K562 (cell line): ENCODE data around the gene RBM17. TPM values are rescaled to one million over a fixed set of nuclear protein-coding genes. Genes with fewer than 3 reads are reported as not detected.
"Not testable (repeated sequence)": the region's sequence is repeated elsewhere in the genome, so short reads cannot be mapped to it uniquely, and the experiment has no call there.

Experiments used
- ATAC-seq: fragments of 200-7000 bp; cut with Tn5 transposase; 3 replicates; pipeline ENCODE4 v1.9.1; 2020; ENCODE audit warnings: moderate library complexity
- BruUV-seq: library from RNA; stranded (reverse); fragments of 400-500 nt; replicated peaks from 2 replicates; lab custom pipeline; 2021; lab: Mats Ljungman, UMichigan
- CTCF ChIA-PET: fragments of 300-600 bp; formaldehyde crosslinking; extraction: SDS; loops from one replicate; lab custom pipeline; 2021; ENCODE audit warnings: low intra/inter-chr PET ratio; lab: Yijun Ruan, JAX
- POLR2A ChIA-PET: fragments of 300-600, 350-650 bp; sonication (Branson Sonifier 250); formaldehyde crosslinking; extraction: SDS; loops from one replicate; lab custom pipeline; 2021; ENCODE audit warnings: antibody characterized with exemption, inconsistent platforms; lab: Yijun Ruan, JAX
- DNase-seq, 4 experiments: peaks; one replicate each; pipeline versions ENCODE4 v3.0.0 to v3.0.0-alpha.2; 2011 to 2018; ENCODE audit warnings: low spot score in 3 of 4, mixed read lengths in 3 of 4; ENCODE audit errors: extremely low read depth in 1 of 4
- FAIRE-seq: peaks from 2 replicates; lab custom pipeline; 2011; peaks lifted over from hg19 to GRCh38; lab: Jason Lieb, UNC
- H2AFZ ChIP-seq: 2 replicates; pipeline ENCODE4 v1.6.0; 2011; ENCODE audit warnings: low read depth, low read length, control low read depth, inconsistent platforms
- H3K27ac ChIP-seq: fragments of 200-600 bp; 3 replicates; pipeline ENCODE4 v1.8.0; 2011; ENCODE audit warnings: low read depth, mild to moderate bottlenecking, control low read depth, inconsistent platforms, low read length, moderate library complexity, mixed read lengths; ENCODE audit errors: extremely low read depth
- H3K27me3 ChIP-seq, 2 experiments: fragments of 300-600 bp in 1 of 2; 2 replicates in 1 of 2; 3 replicates in 1 of 2; pipeline versions ENCODE4 v1.6.0 to v1.8.0; 2011; ENCODE audit warnings: inconsistent platforms in 2 of 2, low read length in 2 of 2, mild to moderate bottlenecking in 1 of 2, mixed read lengths in 1 of 2, moderate library complexity in 1 of 2; ENCODE audit not compliant: control insufficient read depth in 2 of 2, insufficient read depth in 2 of 2
- H3K36me3 ChIP-seq: fragments of 300-600 bp; 3 replicates; pipeline ENCODE4 v1.8.0; 2011; ENCODE audit warnings: mild to moderate bottlenecking, low read length, inconsistent platforms; ENCODE audit not compliant: control insufficient read depth, insufficient read depth
- H3K4me1 ChIP-seq, 2 experiments: fragments of 200-600 bp in 1 of 2; replicated peaks in 1 of 2; 2 replicates in 1 of 2; 3 replicates in 1 of 2; pipeline versions ENCODE4 v1.5.1 to v1.8.0; 2011; ENCODE audit warnings: inconsistent platforms in 2 of 2, low read length in 2 of 2, mild to moderate bottlenecking in 1 of 2, mixed read lengths in 1 of 2, moderate library complexity in 1 of 2; ENCODE audit not compliant: control insufficient read depth in 2 of 2, insufficient read depth in 2 of 2
- H3K4me2 ChIP-seq: 2 replicates; pipeline ENCODE4 v1.6.1; 2011; ENCODE audit warnings: low read length, control low read depth, inconsistent platforms, mixed read lengths; ENCODE audit not compliant: insufficient read depth
- H3K4me3 ChIP-seq: fragments of 200-600 bp; sonication (generic), shearing (Covaris generic); 2 replicates; pipeline ENCODE4 v1.5.1; 2016; ENCODE audit warnings: control low read depth, inconsistent platforms
- H3K79me2 ChIP-seq: fragments of 200-600 bp; 3 replicates; pipeline ENCODE4 v1.8.0; 2011; ENCODE audit warnings: low read length, inconsistent platforms; ENCODE audit not compliant: control insufficient read depth, insufficient read depth
- H3K9ac ChIP-seq, 2 experiments: 2 replicates each; pipeline versions ENCODE4 v1.6.0 to v1.6.1; 2011; ENCODE audit warnings: low read depth in 2 of 2, low read length in 2 of 2, control low read depth in 1 of 2, inconsistent platforms in 1 of 2, mild to moderate bottlenecking in 1 of 2, mixed read lengths in 1 of 2; ENCODE audit not compliant: insufficient read depth in 1 of 2
- H3K9me1 ChIP-seq: one replicate; pipeline ENCODE4 v1.6.0; 2011; ENCODE audit warnings: inconsistent platforms, mild to moderate bottlenecking, low read length, moderate library complexity; ENCODE audit not compliant: control insufficient read depth, insufficient read depth
- H3K9me3 ChIP-seq: replicated peaks from 2 replicates; pipeline ENCODE4 v1.5.1; 2011; ENCODE audit warnings: low read depth, low read length, inconsistent platforms; ENCODE audit not compliant: control insufficient read depth, insufficient read depth
- H4K20me1 ChIP-seq: replicated peaks from 2 replicates; pipeline ENCODE4 v1.6.1; 2011; ENCODE audit warnings: low read length, inconsistent platforms, mixed read lengths; ENCODE audit not compliant: control insufficient read depth, insufficient read depth
- CBX8 ChIP-seq: fragments of 200-600 bp; sonication (generic); IDR thresholded peaks from 2 replicates; pipeline ENCODE4 v1.6.1; 2012; ENCODE audit warnings: borderline replicate concordance, mixed run types, low read depth, mild to moderate bottlenecking, moderate library complexity, mixed read lengths, low read length, control low read depth, inconsistent platforms; ENCODE audit not compliant: poor library complexity, severe bottlenecking; ENCODE audit errors: extremely low read depth
- ZBTB49 ChIP-seq: sonication (generic); formaldehyde crosslinking; IDR thresholded peaks from 2 replicates; pipeline ENCODE4 v1.8.0; 2022; ENCODE audit warnings: missing genetic modification reagents, mild to moderate bottlenecking, borderline replicate concordance
- WGBS: fragments of 100-300 bp; shearing (Covaris generic); methylation state at CpG from one replicate; pipeline ENCODE4 v1.1.6; 2016; ENCODE audit warnings: low coverage, mixed read lengths; ENCODE audit not compliant: insufficient coverage; ENCODE audit errors: missing lambda C conversion rate; 5-methylcytosine and 5-hydroxymethylcytosine counted together
- in situ Hi-C: fragments of 300-500 bp; cut with MboI; formaldehyde crosslinking; loops from 4 replicates; pipeline ENCODE4 v1.15.0; 2018; ENCODE audit warnings: inconsistent platforms, mixed read lengths
- intact Hi-C: fragments of 100-400 bp; cut with micrococcal nuclease; formaldehyde crosslinking; loops from 2 replicates; pipeline ENCODE4 v1.14.2; 2022
- polyA plus RNA-seq, 8 experiments: library from polyadenylated mRNA; depleted of rRNA in 4 of 8; stranded (reverse) in 5 of 8; unstranded in 3 of 8; fragments of >200 nt; fragmentation: Nextera tagmentation in 2 of 8; fragmentation: Illumina TruSeq in 1 of 8; extraction: Ambion mirVana in 2 of 8; extraction: Trizol in 1 of 8; gene quantifications; 2 replicates each; pipeline versions ENCODE4 v1.2.1 to v1.2.3, GENCODE V29; 2011 to 2014; ENCODE audit warnings: inconsistent platforms in 1 of 8, missing spikeins in 1 of 8
- total RNA-seq, 7 experiments: library from RNA; depleted of rRNA in 6 of 7; stranded (reverse); fragments of >200 nt in 6 of 7; fragmentation: Illumina TruSeq in 2 of 7; extraction: Trizol in 2 of 7; gene quantifications; 2 replicates each; pipeline versions ENCODE4 v1.2.1 to v1.2.3, GENCODE V29; 2011 to 2021; ENCODE audit warnings: low replicate concordance in 1 of 7

Gene RBM17
- total and polyA plus RNA-seq, 9 of the 15 experiments (the other 6 are each of a cell fraction or from before 2014, with no cell fraction given): 23.6 to 217 (median 124) TPM

GRCh38 chr10:6040205-6040604 lies 48.6 kb upstream of the RBM17 start:
- in situ Hi-C loops: no loop called here
- H2AFZ ChIP-seq: no peak overlapping the region
- 7% methylated on average over 5 of the region's 5 CpGs for WGBS
- no peak overlapping the region for H3K9ac ChIP-seq
- H3K27ac ChIP-seq: no peak overlapping the region
- H3K36me3 ChIP-seq: no peaks in the 10 kb centered on the region
- ATAC-seq: no peak
- no peak overlapping the region for H3K4me3 ChIP-seq
- FAIRE-seq: no peak
- ChIA-PET POLR2A (no interaction called here), CTCF (no interaction called here)
- no peaks in the 10 kb centered on the region; the same call in 1 of the 2 replicates for H4K20me1 ChIP-seq
- TF ChIP-seq CBX8: peak; percentile 94
- no peak for TF ChIP-seq ZBTB49 (CRISPR knock-in tag)
- H3K4me2 ChIP-seq: no peak overlapping the region
- peaks cover 4 to 5% of the 10 kb centered on the region in 2 experiments; a peak in 4 of 5 replicates for H3K4me1 ChIP-seq
- H3K9me3 ChIP-seq: no peaks in the 10 kb centered on the region
- H3K9me1 ChIP-seq: no peaks in the 10 kb centered on the region
- H3K27me3 ChIP-seq: peaks cover 7 to 12% of the 10 kb centered on the region in 2 experiments
- no peak for DNase-seq
- no TSS peak for BruUV-seq
- no peaks in the 10 kb centered on the region for H3K79me2 ChIP-seq
- intact Hi-C loops: no loop called here

- in situ Hi-C loops, H3K4me1 ChIP-seq, H3K9ac ChIP-seq, H3K9me3 ChIP-seq, H3K36me3 ChIP-seq, H4K20me1 ChIP-seq, BruUV-seq, POLR2A ChIA-PET, DNase-seq, H3K27ac ChIP-seq, intact Hi-C loops, FAIRE-seq, H3K4me3 ChIP-seq, H3K4me2 ChIP-seq, ATAC-seq, H3K9me1 ChIP-seq, H3K79me2 ChIP-seq, H2AFZ ChIP-seq: not testable (repeated sequence)
- CTCF ChIA-PET: interaction anchor here (0.6 kb wide), 1 partner anchor 101 kb away, joined by 7 read pairs; no protein-coding TSS in a partner anchor
- H3K27me3 ChIP-seq: peaks cover 15 to 19% of the 10 kb centered on the region in 2 experiments
- 7% methylated on average over 6 of the region's 6 CpGs for WGBS
Measured at GRCh38 chr10:6043377-6043776, 45.5 kb upstream of the RBM17 start.
